Measurements from ENCODE around the gene SOWAHB. TPM values are rescaled to one million over a fixed set of nuclear protein-coding genes. Genes with fewer than 3 reads are reported as not detected.

The SOWAHB gene
- total and polyA plus RNA-seq, 11 donors = 0.07 to 0.21 TPM; not detected in 9

DNA sequence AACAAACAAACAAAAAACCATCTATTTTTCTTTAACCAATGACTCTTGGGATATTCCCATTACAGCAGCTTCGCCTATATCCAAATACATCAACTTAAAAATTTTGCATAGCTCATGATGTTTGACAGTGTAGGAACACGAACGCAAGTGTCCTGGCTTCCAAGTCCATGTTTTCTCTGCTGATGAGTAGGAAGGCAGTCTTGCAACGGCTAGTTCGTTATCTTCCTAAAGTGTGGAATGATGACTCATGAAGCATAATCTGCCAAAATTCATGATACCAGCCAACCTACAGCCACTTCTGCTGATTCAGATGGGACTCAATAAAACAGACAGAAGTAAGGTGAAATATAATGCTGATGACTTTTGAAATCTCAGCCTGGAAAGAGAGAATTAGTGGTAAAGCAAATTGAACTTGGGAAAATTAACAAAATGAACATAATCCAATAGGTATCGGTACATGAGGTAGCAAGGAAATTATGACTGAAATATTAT lies 45.2 kb upstream of the SOWAHB start:
- Histone ChIP-seq H3K4me1 (peaks cover 0 to 15% (median 7%) of the 10 kb centered on the region in 12 donors), H3K36me3 (peaks cover 0 to 3% (median 0%) of the 10 kb centered on the region in 9 donors), H3K9me3 (peaks cover 0 to 8% (median 0%) of the 10 kb centered on the region in 12 donors), H3K27ac (no peak overlapping the region), H3K4me3 (no peak overlapping the region), H3K27me3 (no peaks in the 10 kb centered on the region)
- TF ChIP-seq POLR2A (IDR thresholded peaks at IDR 0.05) = no peak
- TF ChIP-seq, protein P1, sequence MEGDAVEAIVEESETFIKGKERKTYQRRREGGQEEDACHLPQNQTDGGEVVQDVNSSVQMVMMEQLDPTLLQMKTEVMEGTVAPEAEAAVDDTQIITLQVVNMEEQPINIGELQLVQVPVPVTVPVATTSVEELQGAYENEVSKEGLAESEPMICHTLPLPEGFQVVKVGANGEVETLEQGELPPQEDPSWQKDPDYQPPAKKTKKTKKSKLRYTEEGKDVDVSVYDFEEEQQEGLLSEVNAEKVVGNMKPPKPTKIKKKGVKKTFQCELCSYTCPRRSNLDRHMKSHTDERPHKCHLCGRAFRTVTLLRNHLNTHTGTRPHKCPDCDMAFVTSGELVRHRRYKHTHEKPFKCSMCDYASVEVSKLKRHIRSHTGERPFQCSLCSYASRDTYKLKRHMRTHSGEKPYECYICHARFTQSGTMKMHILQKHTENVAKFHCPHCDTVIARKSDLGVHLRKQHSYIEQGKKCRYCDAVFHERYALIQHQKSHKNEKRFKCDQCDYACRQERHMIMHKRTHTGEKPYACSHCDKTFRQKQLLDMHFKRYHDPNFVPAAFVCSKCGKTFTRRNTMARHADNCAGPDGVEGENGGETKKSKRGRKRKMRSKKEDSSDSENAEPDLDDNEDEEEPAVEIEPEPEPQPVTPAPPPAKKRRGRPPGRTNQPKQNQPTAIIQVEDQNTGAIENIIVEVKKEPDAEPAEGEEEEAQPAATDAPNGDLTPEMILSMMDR (IDR thresholded peaks at IDR 0.05) = no peak
- DNase-seq (no peak), ATAC-seq (peak in 2 of 4 donors; percentile 49 to 52)
- WGBS, 4 donors = 66 to 83% (median 72%) methylated on average over 6 of the region's 6 CpGs
- intact Hi-C loops (cut with DNase I) = loop anchor here in 3 of 10 donors (10.0 kb wide), 3 partner anchors 102 to 128 kb away; no protein-coding TSS in a partner anchor

DNA sequence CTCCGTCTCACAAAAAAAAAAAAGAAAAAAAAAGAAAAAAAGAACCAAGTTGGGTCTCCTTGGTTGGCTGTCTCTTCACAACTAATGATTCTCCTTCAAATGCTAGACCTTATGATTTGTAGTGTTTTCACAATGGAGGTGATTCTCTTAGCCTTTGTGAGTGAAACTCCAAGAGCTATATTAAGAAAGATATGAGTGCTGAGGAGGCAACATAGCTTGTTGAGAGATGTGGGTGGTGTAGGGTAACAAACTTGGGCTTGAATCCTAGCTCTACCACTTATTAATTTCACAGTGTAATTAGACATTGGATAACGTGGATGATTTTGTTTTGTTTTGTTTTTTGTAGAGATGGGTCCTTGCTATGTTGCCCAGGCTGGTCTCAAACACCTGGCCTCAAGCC lies 41.2 kb upstream of the SOWAHB start:
- Histone ChIP-seq H3K4me1 (peaks cover 0 to 11% (median 0%) of the 10 kb centered on the region in 12 donors), H3K36me3 (peaks cover 0 to 3% (median 0%) of the 10 kb centered on the region in 9 donors), H3K9me3 (peaks cover 0 to 12% (median 0%) of the 10 kb centered on the region in 12 donors), H3K27me3 (no peaks in the 10 kb centered on the region), H3K27ac (no peak overlapping the region), H3K4me3 (no peak overlapping the region)
- intact Hi-C loops (cut with DNase I) = no loop called here
- no peak for ATAC-seq
- TF ChIP-seq POLR2A (IDR thresholded peaks at IDR 0.05) = no peak
- TF ChIP-seq, protein P1 (IDR thresholded peaks at IDR 0.05) = no peak
- WGBS, 4 donors = 78 to 87% (median 84%) methylated on average over 2 of the region's 2 CpGs
- no peak for DNase-seq

DNA sequence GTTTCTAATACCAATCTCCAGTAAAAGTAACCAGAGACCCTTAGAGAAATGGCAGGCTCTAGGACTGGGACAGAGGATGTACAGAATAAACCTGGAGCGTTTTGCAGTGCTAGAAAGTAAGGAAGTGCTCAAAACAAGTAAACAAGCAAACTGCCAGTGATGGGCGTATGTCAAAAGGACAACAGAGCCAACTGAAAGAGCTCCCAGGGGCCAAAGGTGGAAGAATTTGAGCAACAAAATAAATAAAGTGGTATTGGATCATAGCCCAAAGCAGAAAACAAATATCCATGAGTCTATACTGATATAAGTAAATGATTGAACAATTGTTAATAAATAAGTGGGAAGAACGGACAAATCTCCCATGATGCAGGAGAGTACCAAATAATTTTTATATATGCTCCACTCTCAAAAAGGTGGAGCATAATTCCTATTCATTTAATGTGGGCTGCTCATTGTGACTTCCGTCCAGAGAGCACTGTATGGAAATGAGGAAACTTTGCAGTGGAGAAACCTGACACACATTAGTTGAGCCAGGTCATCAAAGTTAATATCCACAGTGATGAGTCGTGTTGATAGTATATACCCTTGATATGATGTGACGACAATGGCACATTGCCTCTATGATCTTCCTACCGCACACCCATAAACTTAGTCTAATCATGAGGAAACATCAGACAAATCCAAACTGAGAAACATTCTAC lies 33.8 kb upstream of the SOWAHB start:
- DNase-seq = no peak
- H3K4me3 ChIP-seq = no peak overlapping the region
- no peak overlapping the region for H3K27ac ChIP-seq
- no peak for TF ChIP-seq POLR2A (IDR thresholded peaks at IDR 0.05)
- TF ChIP-seq, protein P1 (IDR thresholded peaks at IDR 0.05) = no peak
- no peak for ATAC-seq
- 87 to 91% (median 88%) methylated on average over 7 of the region's 7 CpGs for WGBS, 4 donors
- H3K9me3 ChIP-seq = peaks cover 0 to 5% (median 0%) of the 10 kb centered on the region in 12 donors
- H3K36me3 ChIP-seq = no peaks in the 10 kb centered on the region
- H3K27me3 ChIP-seq = no peaks in the 10 kb centered on the region
- intact Hi-C loops (cut with DNase I) = no loop called here
- no peaks in the 10 kb centered on the region for H3K4me1 ChIP-seq

DNA sequence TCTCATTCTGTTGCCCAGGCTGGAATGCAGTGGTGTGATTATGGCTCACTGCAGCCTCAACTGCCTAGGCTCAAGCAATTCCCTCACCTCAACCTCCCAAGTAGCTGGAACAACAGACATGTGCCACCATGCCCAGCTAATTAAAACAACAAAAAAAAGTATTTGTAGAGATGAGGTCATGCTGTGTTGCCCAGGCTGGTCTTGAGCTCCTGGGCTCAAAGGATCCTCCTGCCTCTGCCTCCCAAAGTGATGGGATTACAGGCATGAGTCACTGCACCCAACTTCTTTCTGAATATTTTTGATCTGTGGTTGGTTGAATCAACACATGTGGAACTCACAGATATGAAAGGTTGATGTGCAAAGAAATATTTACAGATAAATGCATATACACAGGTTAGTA lies 33.1 kb upstream of the SOWAHB start:
- no peak for DNase-seq
- intact Hi-C loops (cut with DNase I) = no loop called here
- TF ChIP-seq POLR2A (IDR thresholded peaks at IDR 0.05) = no peak
- TF ChIP-seq, protein P1 (IDR thresholded peaks at IDR 0.05) = no peak

More for the DNA sequence above, 33.1 kb upstream of the SOWAHB start:
- H3K4me1 ChIP-seq = no peaks in the 10 kb centered on the region
- no peaks in the 10 kb centered on the region for H3K27me3 ChIP-seq
- ATAC-seq = no peak
- H3K27ac ChIP-seq = no peak overlapping the region
- H3K36me3 ChIP-seq = no peaks in the 10 kb centered on the region
- H3K4me3 ChIP-seq = no peak overlapping the region
- H3K9me3 ChIP-seq = no peaks in the 10 kb centered on the region
